Uterus (tissue), 2 donors: Measurements from ENCODE around the gene NT5C3B.

ENCODE experiments used
- POLR2A ChIP-seq, 2 donors: fragments of 450-650 bp; IDR thresholded peaks; one replicate each; pipeline ENCODE4 v1.6.1; 2016; ENCODE audit warnings: antibody characterized with exemption in 2 of 2, mild to moderate bottlenecking in 1 of 2, moderate library complexity in 1 of 2
- TF ChIP-seq, protein P1 (sequence below), 4 experiments: fragments of 200-600 bp in 2 of 4; fragments of 450-650 bp in 2 of 4; sonication (generic) in 2 of 4; IDR thresholded peaks; one replicate each; pipeline ENCODE4 v1.5.1; 2016 to 2019; ENCODE audit warnings: antibody characterized with exemption in 4 of 4, mild to moderate bottlenecking in 2 of 4, moderate library complexity in 1 of 4

DNA sequence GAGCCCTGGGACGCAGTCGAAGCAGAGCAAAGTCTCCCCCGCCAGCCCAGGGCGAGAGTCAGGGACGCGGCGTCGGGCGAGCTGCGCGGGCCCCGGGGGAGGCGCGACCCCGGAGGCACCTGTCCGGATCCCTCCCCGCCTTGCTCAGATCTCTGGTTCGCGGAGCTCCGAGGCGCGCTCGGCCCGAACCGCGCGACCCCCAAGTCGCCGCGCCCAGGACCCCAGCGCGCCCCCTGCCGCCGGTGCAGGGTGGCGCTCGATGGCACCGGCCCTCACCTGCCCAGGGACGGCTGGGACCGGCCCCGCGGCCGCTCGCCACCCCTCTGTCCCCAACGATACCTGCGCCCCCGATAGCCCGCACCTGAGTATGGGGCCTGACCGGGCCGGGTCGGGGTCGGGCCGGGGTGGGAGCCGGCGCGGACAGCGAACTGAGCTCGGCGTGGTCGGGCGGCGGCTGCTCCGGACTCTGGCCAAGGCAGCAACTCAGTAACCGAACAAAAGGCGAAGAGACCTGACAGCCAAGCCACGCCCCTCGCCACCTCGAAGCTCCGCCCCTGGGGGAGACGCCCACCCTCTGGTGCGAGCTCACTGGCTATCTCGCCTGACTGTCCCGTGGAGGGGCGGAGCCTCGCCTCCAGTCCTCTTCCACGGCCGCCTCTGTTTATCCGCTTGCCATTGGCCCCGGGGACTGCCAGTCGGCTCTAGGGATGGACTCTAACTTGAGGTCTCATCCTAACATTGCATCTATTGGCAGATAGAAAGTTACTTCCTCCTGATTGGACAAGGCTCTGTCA is 49.6 kb downstream of the NT5C3B start, which contains the start of gene JUP:
- TF ChIP-seq, protein P1, sequence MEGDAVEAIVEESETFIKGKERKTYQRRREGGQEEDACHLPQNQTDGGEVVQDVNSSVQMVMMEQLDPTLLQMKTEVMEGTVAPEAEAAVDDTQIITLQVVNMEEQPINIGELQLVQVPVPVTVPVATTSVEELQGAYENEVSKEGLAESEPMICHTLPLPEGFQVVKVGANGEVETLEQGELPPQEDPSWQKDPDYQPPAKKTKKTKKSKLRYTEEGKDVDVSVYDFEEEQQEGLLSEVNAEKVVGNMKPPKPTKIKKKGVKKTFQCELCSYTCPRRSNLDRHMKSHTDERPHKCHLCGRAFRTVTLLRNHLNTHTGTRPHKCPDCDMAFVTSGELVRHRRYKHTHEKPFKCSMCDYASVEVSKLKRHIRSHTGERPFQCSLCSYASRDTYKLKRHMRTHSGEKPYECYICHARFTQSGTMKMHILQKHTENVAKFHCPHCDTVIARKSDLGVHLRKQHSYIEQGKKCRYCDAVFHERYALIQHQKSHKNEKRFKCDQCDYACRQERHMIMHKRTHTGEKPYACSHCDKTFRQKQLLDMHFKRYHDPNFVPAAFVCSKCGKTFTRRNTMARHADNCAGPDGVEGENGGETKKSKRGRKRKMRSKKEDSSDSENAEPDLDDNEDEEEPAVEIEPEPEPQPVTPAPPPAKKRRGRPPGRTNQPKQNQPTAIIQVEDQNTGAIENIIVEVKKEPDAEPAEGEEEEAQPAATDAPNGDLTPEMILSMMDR (IDR thresholded peaks at IDR 0.05): peak; percentile 5 to 62 (median 58)
- peak; percentile 96 to 98 for TF ChIP-seq POLR2A (IDR thresholded peaks at IDR 0.05)
